ENCODE measurements around the gene F8.
"Not testable (repeated sequence)": the region's sequence is repeated elsewhere in the genome, so short reads cannot be mapped to it uniquely, and the experiment has no call there.

F8 gene

GRCh38 chrX:155028877-155029291, 6.4 kb upstream of the F8 start:
- no peak for DNase-seq (ENCODE audit: low read depth)

GRCh38 chrX:155028129-155028528, 5.6 kb upstream of the F8 start:
- no peak for DNase-seq (ENCODE audit: low read depth)

GRCh38 chrX:155027509-155028066, 5.1 kb upstream of the F8 start:
- no peak for DNase-seq (ENCODE audit: low read depth)

GRCh38 chrX:155026727-155027508, 4.4 kb upstream of the F8 start, which contains the start of gene FUNDC2:
Gene FUNDC2, plus strand, starts transcription at chrX:155026844. Its CDS starts 95 bp downstream, at chrX:155026939.
- peak; percentile 89 for DNase-seq (ENCODE audit: low read depth)

- DNase-seq (ENCODE audit: low read depth): no peak
Measured at GRCh38 chrX:155026420-155026726, 3.9 kb upstream of the F8 start.

- DNase-seq (ENCODE audit: low read depth): no peak
Measured at GRCh38 chrX:155023907-155024833, 1.6 kb upstream of the F8 start.

GRCh38 chrX:155020591-155020990, 1.9 kb downstream of the F8 start:
- DNase-seq (ENCODE audit: low read depth): no peak

- no peak for DNase-seq (ENCODE audit: low read depth)
Measured at GRCh38 chrX:155009994-155010472, 12.5 kb downstream of the F8 start.

- DNase-seq (ENCODE audit: low read depth): not testable (repeated sequence)
Measured at GRCh38 chrX:155008578-155008977, 13.9 kb downstream of the F8 start.

GRCh38 chrX:155006913-155007671, 15.4 kb downstream of the F8 start:
- DNase-seq (ENCODE audit: low read depth): not testable (repeated sequence)

GRCh38 chrX:155006379-155006778, 16.1 kb downstream of the F8 start:
- DNase-seq (ENCODE audit: low read depth): not testable (repeated sequence)

- no peak for DNase-seq (ENCODE audit: low read depth)
Measured at GRCh38 chrX:155005190-155005589, 17.3 kb downstream of the F8 start.

- DNase-seq (ENCODE audit: low read depth): no peak
Measured at GRCh38 chrX:155001873-155002272, 20.6 kb downstream of the F8 start.

- DNase-seq (ENCODE audit: low read depth): no peak
Measured at GRCh38 chrX:155000841-155001240, 21.7 kb downstream of the F8 start.

- no peak for DNase-seq (ENCODE audit: low read depth)
Measured at GRCh38 chrX:154998204-154998880, 24.2 kb downstream of the F8 start.

GRCh38 chrX:154991476-154991875, 31.0 kb downstream of the F8 start:
- no peak for DNase-seq (ENCODE audit: low read depth)

- no peak for DNase-seq (ENCODE audit: low read depth)
Measured at GRCh38 chrX:154991039-154991438, 31.5 kb downstream of the F8 start.

- no peak for DNase-seq (ENCODE audit: low read depth)
Measured at GRCh38 chrX:154990496-154990895, 32.0 kb downstream of the F8 start.

- no peak for DNase-seq (ENCODE audit: low read depth)
Measured at GRCh38 chrX:154988719-154989118, 33.8 kb downstream of the F8 start.

- DNase-seq (ENCODE audit: low read depth): no peak
Measured at GRCh38 chrX:154987940-154988339, 34.6 kb downstream of the F8 start.
